ENCODE measurements around the gene KLF17. TPM values are rescaled to one million over a fixed set of nuclear protein-coding genes. Genes with fewer than 3 reads are reported as not detected.

KLF17 gene
- total RNA-seq, 1 donor from 2014 or later, result not detected

DNA sequence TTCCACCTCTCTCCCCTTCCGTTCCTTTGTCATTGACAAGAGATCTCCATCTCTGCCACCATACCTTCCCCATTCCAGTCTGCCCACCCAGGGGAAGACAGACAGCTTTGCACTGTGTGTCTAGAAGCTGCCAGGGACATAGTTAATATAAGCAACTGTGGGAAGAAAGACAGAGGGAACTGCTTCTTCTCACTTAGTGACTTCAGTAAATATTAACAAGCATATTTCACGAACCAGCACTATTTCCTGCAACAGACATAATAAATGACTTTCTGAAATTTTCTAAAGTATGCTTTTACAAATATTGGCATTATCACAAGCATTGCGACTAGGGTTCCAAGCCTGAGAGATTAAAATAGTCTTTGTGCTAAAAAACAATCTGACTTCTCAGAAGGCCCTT lies 44.2 kb upstream of the KLF17 start:
- Histone ChIP-seq H3K36me3 (no peaks in the 10 kb centered on the region), H3K4me3 (no peak overlapping the region), H3K4me1 (peaks cover 5% of the 10 kb centered on the region in 2 donors), H3K27ac (peak overlapping the region; percentile 37 to 64), H3K27me3 (no peaks in the 10 kb centered on the region), H3K9me3 (no peaks in the 10 kb centered on the region)
- intact Hi-C loops (cut with DNase I), result no loop called here
- TF ChIP-seq, protein P1, sequence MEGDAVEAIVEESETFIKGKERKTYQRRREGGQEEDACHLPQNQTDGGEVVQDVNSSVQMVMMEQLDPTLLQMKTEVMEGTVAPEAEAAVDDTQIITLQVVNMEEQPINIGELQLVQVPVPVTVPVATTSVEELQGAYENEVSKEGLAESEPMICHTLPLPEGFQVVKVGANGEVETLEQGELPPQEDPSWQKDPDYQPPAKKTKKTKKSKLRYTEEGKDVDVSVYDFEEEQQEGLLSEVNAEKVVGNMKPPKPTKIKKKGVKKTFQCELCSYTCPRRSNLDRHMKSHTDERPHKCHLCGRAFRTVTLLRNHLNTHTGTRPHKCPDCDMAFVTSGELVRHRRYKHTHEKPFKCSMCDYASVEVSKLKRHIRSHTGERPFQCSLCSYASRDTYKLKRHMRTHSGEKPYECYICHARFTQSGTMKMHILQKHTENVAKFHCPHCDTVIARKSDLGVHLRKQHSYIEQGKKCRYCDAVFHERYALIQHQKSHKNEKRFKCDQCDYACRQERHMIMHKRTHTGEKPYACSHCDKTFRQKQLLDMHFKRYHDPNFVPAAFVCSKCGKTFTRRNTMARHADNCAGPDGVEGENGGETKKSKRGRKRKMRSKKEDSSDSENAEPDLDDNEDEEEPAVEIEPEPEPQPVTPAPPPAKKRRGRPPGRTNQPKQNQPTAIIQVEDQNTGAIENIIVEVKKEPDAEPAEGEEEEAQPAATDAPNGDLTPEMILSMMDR (IDR thresholded peaks at IDR 0.05), result no peak
- no peak for DNase-seq (ENCODE audit: low spot score in 2 of 2)

DNA sequence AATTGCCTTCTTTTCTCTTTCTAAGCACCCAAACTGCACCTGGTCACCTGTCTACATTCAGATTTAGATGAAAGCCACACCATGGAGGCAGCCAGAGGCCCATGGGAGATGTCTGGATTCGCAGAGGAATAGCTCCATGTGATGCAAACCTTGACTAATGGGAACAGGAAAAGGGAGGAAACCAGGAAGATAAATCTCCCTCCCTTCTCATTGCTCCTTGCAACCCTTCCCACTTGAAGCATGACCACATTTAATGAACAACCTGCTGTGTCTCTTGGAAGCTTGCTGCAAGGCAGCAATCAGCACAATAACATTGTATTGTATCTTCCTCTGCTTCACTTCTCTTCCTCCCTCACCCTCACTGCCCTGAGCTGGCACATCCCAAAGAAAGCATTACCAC lies 42.6 kb upstream of the KLF17 start:
- Histone ChIP-seq H3K9me3 (no peaks in the 10 kb centered on the region), H3K4me3 (no peak overlapping the region), H3K27me3 (no peaks in the 10 kb centered on the region), H3K4me1 (peaks cover 5% of the 10 kb centered on the region in 2 donors), H3K27ac (no peak overlapping the region), H3K36me3 (no peaks in the 10 kb centered on the region)
- TF ChIP-seq, protein P1 (IDR thresholded peaks at IDR 0.05), result no peak
- DNase-seq (ENCODE audit: low spot score in 2 of 2), result no peak
- intact Hi-C loops (cut with DNase I), result no loop called here

DNA sequence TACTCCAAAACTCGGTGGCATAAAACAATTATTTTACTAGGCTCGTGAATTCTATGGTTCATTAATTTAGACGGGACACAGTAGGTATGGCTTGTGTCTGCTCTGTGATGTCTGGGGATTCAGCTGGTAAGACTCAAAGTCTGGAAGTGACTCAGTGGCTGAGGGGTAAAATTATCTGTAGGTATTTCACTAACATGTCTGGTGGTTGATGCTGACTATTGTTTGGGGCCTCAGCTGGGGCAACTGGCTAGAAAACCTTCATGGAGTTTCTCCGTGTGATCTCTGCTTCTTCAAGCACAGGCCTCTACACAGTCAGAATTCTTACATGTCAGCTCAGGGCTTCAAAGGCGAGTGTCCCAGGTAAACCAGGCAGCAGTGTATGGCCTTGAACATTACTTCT lies 41.2 kb upstream of the KLF17 start:
- intact Hi-C loops (cut with DNase I), result no loop called here
- Histone ChIP-seq H3K27ac (no peak overlapping the region), H3K27me3 (no peaks in the 10 kb centered on the region), H3K36me3 (no peaks in the 10 kb centered on the region), H3K4me1 (peaks cover 5% of the 10 kb centered on the region in 2 donors), H3K4me3 (no peak overlapping the region), H3K9me3 (no peaks in the 10 kb centered on the region)
- TF ChIP-seq, protein P1 (IDR thresholded peaks at IDR 0.05), result no peak
- no peak for DNase-seq (ENCODE audit: low spot score in 2 of 2)

DNA sequence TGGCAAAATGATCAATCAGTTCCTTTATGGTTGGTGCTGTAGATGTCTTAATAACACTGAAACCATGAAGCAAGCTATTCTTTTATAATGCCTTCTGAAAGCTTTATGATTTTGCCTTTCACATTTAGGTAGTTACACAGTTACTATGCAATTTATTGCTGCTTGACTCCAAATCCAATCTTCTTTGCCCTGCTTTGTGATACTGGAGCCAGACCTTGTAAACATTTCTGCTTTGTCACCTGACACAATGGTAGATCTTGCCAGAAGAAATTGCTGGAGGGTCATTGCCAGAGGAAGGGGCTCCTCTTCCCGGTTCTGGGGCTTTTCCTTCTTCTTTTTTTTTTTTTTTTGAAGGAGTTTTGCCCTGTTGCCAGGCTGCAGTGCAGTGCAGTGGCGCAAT lies 40.5 kb upstream of the KLF17 start:
- no peak overlapping the region for H3K4me3 ChIP-seq
- TF ChIP-seq, protein P1 (IDR thresholded peaks at IDR 0.05), result no peak
- H3K36me3 ChIP-seq, result no peaks in the 10 kb centered on the region
- no peaks in the 10 kb centered on the region for H3K27me3 ChIP-seq
- peaks cover 5% of the 10 kb centered on the region in 2 donors for H3K4me1 ChIP-seq
- H3K9me3 ChIP-seq, result no peaks in the 10 kb centered on the region
- no peak overlapping the region for H3K27ac ChIP-seq
- DNase-seq (ENCODE audit: low spot score in 2 of 2), result no peak
- intact Hi-C loops (cut with DNase I), result no loop called here

DNA sequence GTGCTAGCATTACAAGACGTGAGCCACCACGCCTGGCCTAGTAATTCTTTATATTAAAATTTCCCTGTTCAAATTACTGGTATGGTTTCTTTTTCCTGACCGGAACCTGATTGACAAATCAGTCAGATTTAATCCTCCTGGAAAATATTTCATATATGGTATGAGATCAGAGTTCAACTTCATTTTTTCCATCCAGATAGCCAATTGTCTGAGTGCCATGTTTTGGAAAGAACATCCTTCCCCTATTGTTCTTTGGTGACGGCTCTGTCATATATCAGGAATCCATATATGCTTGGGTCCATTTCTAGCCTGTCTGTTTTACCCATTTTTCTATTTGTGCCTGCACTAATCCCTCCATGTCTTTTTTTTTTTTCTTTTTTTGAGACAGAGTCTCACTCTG lies 39.1 kb upstream of the KLF17 start:
- H3K4me3 ChIP-seq, result no peak overlapping the region
- H3K27ac ChIP-seq, result no peak overlapping the region
- H3K4me1 ChIP-seq, result peaks cover 0 to 5% of the 10 kb centered on the region in 2 donors
- no peaks in the 10 kb centered on the region for H3K36me3 ChIP-seq
- no peak for DNase-seq (ENCODE audit: low spot score in 2 of 2)
- H3K27me3 ChIP-seq, result no peaks in the 10 kb centered on the region
- H3K9me3 ChIP-seq, result no peaks in the 10 kb centered on the region
- intact Hi-C loops (cut with DNase I), result no loop called here
- TF ChIP-seq, protein P1 (IDR thresholded peaks at IDR 0.05), result no peak

- no peaks in the 10 kb centered on the region for H3K36me3 ChIP-seq
- no peak for DNase-seq (ENCODE audit: low spot score in 2 of 2)
- H3K9me3 ChIP-seq, result no peaks in the 10 kb centered on the region
- TF ChIP-seq, protein P1 (IDR thresholded peaks at IDR 0.05), result no peak
- H3K27me3 ChIP-seq, result no peaks in the 10 kb centered on the region
- no peak overlapping the region for H3K27ac ChIP-seq
- H3K4me1 ChIP-seq, result no peaks in the 10 kb centered on the region
- H3K4me3 ChIP-seq, result no peak overlapping the region
- intact Hi-C loops (cut with DNase I), result no loop called here
Measured at GRCh38 chr1:44084998-44085675, 33.5 kb upstream of the KLF17 start.

Measured in ascending aorta (tissue), 2 donors.